ENCODE measurements around the gene CDK2AP2.
"Not testable (repeated sequence)": the region's sequence is repeated elsewhere in the genome, so short reads cannot be mapped to it uniquely, and the experiment has no call there.

The CDK2AP2 gene

GRCh38 chr11:67493548-67494370 is 14.2 kb downstream of the CDK2AP2 start:
- no peak for TF ChIP-seq POLR2A (IDR thresholded peaks at IDR 0.05; ENCODE audit: low read depth, low read length)
- DNase-seq (ENCODE audit: insufficient read length, low spot score) (no peak), FAIRE-seq (no peak)

GRCh38 chr11:67492801-67493547 is 15.0 kb downstream of the CDK2AP2 start:
- no peak for DNase-seq (ENCODE audit: insufficient read length, low spot score)
- no peak for TF ChIP-seq POLR2A (IDR thresholded peaks at IDR 0.05; ENCODE audit: low read depth, low read length)
- FAIRE-seq, result no peak

GRCh38 chr11:67492069-67492727 is 15.8 kb downstream of the CDK2AP2 start:
- DNase-seq (ENCODE audit: insufficient read length, low spot score), result no peak
- FAIRE-seq, result no peak
- no peak for TF ChIP-seq POLR2A (IDR thresholded peaks at IDR 0.05; ENCODE audit: low read depth, low read length)

GRCh38 chr11:67491276-67492068 is 16.5 kb downstream of the CDK2AP2 start:
- no peak for FAIRE-seq
- TF ChIP-seq POLR2A (IDR thresholded peaks at IDR 0.05; ENCODE audit: low read depth, low read length), result no peak
- DNase-seq (ENCODE audit: insufficient read length, low spot score), result no peak

GRCh38 chr11:67490727-67491065 is 17.3 kb downstream of the CDK2AP2 start:
- no peak for DNase-seq (ENCODE audit: insufficient read length, low spot score)
- no peak for TF ChIP-seq POLR2A (IDR thresholded peaks at IDR 0.05; ENCODE audit: low read depth, low read length)
- no peak for FAIRE-seq

GRCh38 chr11:67489885-67490726 is 17.9 kb downstream of the CDK2AP2 start:
- FAIRE-seq, result no peak
- no peak for TF ChIP-seq POLR2A (IDR thresholded peaks at IDR 0.05; ENCODE audit: low read depth, low read length)
- no peak for DNase-seq (ENCODE audit: insufficient read length, low spot score)

GRCh38 chr11:67489203-67489884 is 18.6 kb downstream of the CDK2AP2 start:
- DNase-seq (ENCODE audit: insufficient read length, low spot score) (no peak), FAIRE-seq (no peak)
- TF ChIP-seq POLR2A (IDR thresholded peaks at IDR 0.05; ENCODE audit: low read depth, low read length), result no peak

GRCh38 chr11:67486481-67487195 is 21.3 kb downstream of the CDK2AP2 start:
- DNase-seq (ENCODE audit: insufficient read length, low spot score) (no peak), FAIRE-seq (no peak)
- no peak for TF ChIP-seq POLR2A (IDR thresholded peaks at IDR 0.05; ENCODE audit: low read depth, low read length)

- not testable (repeated sequence) for FAIRE-seq; DNase-seq (ENCODE audit: insufficient read length, low spot score)
These were observed 22.0 kb downstream of the CDK2AP2 start for GRCh38 chr11:67485873-67486361.

GRCh38 chr11:67484847-67485311 is 23.1 kb downstream of the CDK2AP2 start:
- TF ChIP-seq POLR2A (IDR thresholded peaks at IDR 0.05; ENCODE audit: low read depth, low read length), result no peak
- FAIRE-seq, result no peak
- DNase-seq (ENCODE audit: insufficient read length, low spot score), result no peak

GRCh38 chr11:67483831-67484665 is 23.9 kb downstream of the CDK2AP2 start:
- no peak for FAIRE-seq
- no peak for DNase-seq (ENCODE audit: insufficient read length, low spot score)
- no peak for TF ChIP-seq POLR2A (IDR thresholded peaks at IDR 0.05; ENCODE audit: low read depth, low read length)
